A549 (cell line): ENCODE results near the gene PCK1. TPM values are rescaled to one million over a fixed set of nuclear protein-coding genes. Genes with fewer than 3 reads are reported as not detected.

Experiments
- ATAC-seq, 2 experiments: fragments of 200-7000 bp in 1 of 2; fragments of >200 bp in 1 of 2; cut with Nextera tagmentation in 1 of 2; cut with Tn5 transposase in 1 of 2; 3 replicates each; pipeline versions ENCODE4 v1.8.0 to v1.9.1; 2018 to 2020; ENCODE audit warnings: mild to moderate bottlenecking in 1 of 2, moderate library complexity in 1 of 2
- CTCF ChIA-PET: fragments of 300-600 bp; sonication (Branson Sonifier 250); formaldehyde crosslinking; extraction: SDS; loops from one replicate; lab custom pipeline; 2021; ENCODE audit warnings: antibody characterized with exemption, inconsistent platforms; lab: Yijun Ruan, JAX
- POLR2A ChIA-PET: fragments of 350-600 bp; formaldehyde crosslinking; extraction: SDS; loops from one replicate; lab custom pipeline; 2021; ENCODE audit warnings: antibody characterized with exemption, inconsistent platforms; lab: Yijun Ruan, JAX
- DNase-seq, 2 experiments: peaks; one replicate each; pipeline versions ENCODE4 v3.0.0 to v3.0.0-alpha.2; 2011 to 2016; ENCODE audit warnings: low read depth in 1 of 2, low spot score in 1 of 2
- FAIRE-seq: peaks from 2 replicates; lab custom pipeline; 2011; peaks lifted over from hg19 to GRCh38; lab: Jason Lieb, UNC
- H3K27ac ChIP-seq, 2 experiments: fragments of >200 bp; sonication (Bioruptor Twin); formaldehyde crosslinking; 3 replicates each; pipeline ENCODE4 v1.5.1; 2016 to 2017
- H3K4me1 ChIP-seq: fragments of >200 bp; sonication (Bioruptor Twin); formaldehyde crosslinking; 3 replicates; pipeline ENCODE4 v1.6.1; 2016
- H3K4me2 ChIP-seq: fragments of >200 bp; sonication (Bioruptor Twin); formaldehyde crosslinking; 3 replicates; pipeline ENCODE4 v1.6.1; 2016
- H3K4me3 ChIP-seq: fragments of >200 bp; sonication (Bioruptor Twin); formaldehyde crosslinking; 3 replicates; pipeline ENCODE4 v1.5.1; 2016
- H3K9me3 ChIP-seq: fragments of >200 bp; sonication (Bioruptor Twin); formaldehyde crosslinking; 3 replicates; pipeline ENCODE4 v1.6.1; 2016
- ATOH8 ChIP-seq: fragments of 250-450 bp; sonication (Bioruptor Pico); IDR thresholded peaks from 2 replicates; pipeline ENCODE4 v1.5.0; 2020; ENCODE audit warnings: low read depth, mild to moderate bottlenecking, moderate library complexity
- CBX2 ChIP-seq: fragments of 200-600 bp; sonication (generic); IDR thresholded peaks from 2 replicates; pipeline ENCODE4 v1.6.1; 2016; ENCODE audit warnings: low read depth, mild to moderate bottlenecking, borderline replicate concordance
- EHF ChIP-seq: fragments of 250-450 bp; sonication (Bioruptor Pico); IDR thresholded peaks from 2 replicates; pipeline ENCODE4 v1.5.0; 2020; ENCODE audit warnings: mild to moderate bottlenecking
- ELK1 ChIP-seq: fragments of 150-350 bp; IDR thresholded peaks from 2 replicates; pipeline ENCODE4 v1.6.1; 2014; ENCODE audit warnings: low read depth, mild to moderate bottlenecking, low read length
- FOSB ChIP-seq: fragments of 250-450 bp; sonication (Bioruptor Pico); IDR thresholded peaks from 2 replicates; pipeline ENCODE4 v1.5.0; 2020; ENCODE audit warnings: mild to moderate bottlenecking, moderate library complexity
- GATA3 ChIP-seq: IDR thresholded peaks from 2 replicates; pipeline ENCODE4 v1.6.1; 2012; ENCODE audit warnings: borderline replicate concordance
- HEYL ChIP-seq: fragments of 250-450 bp; sonication (Bioruptor Pico); IDR thresholded peaks from 2 replicates; pipeline ENCODE4 v1.8.0; 2021; ENCODE audit warnings: mild to moderate bottlenecking, moderate library complexity
- HOXA7 ChIP-seq: fragments of 250-450 bp; sonication (Bioruptor Pico); IDR thresholded peaks from 2 replicates; pipeline ENCODE4 v1.5.0; 2020; ENCODE audit warnings: mild to moderate bottlenecking, moderate library complexity
- HOXB5 ChIP-seq: fragments of 250-450 bp; sonication (Bioruptor Pico); IDR thresholded peaks from 2 replicates; pipeline ENCODE4 v1.5.0; 2020; ENCODE audit warnings: mild to moderate bottlenecking, moderate library complexity
- JUNB ChIP-seq: fragments of >200 bp; sonication (Bioruptor Twin); formaldehyde crosslinking; IDR thresholded peaks from 2 replicates; pipeline ENCODE4 v1.6.1; 2016
- MAFK ChIP-seq: fragments of 450-650 bp; IDR thresholded peaks from 2 replicates; pipeline ENCODE4 v1.6.1; 2014; ENCODE audit not compliant: partially characterized antibody
- MAX ChIP-seq: IDR thresholded peaks from 2 replicates; pipeline ENCODE4 v1.6.1; 2012
- MAZ ChIP-seq: fragments of 150-350 bp; IDR thresholded peaks from 2 replicates; pipeline ENCODE4 v1.6.1; 2014; ENCODE audit warnings: antibody characterized with exemption, low read depth, low read length, borderline replicate concordance
- POLR2AphosphoS2 ChIP-seq: conservative IDR thresholded peaks from 2 replicates; pipeline ENCODE4 v1.6.1; 2012; ENCODE audit warnings: low read length, improper control_type of control experiment, inconsistent platforms
- RAD21 ChIP-seq, 2 experiments: fragments of >200 bp in 1 of 2; sonication (Bioruptor Twin) in 1 of 2; formaldehyde crosslinking in 1 of 2; IDR thresholded peaks in 1 of 2; conservative IDR thresholded peaks in 1 of 2; 2 replicates in 1 of 2; 3 replicates in 1 of 2; pipeline ENCODE4 v1.6.1; 2012 to 2018; ENCODE audit warnings: inconsistent platforms in 1 of 2
- RNF2 ChIP-seq: fragments of 200-600 bp; sonication (generic); IDR thresholded peaks from 2 replicates; pipeline ENCODE4 v1.6.1; 2016; ENCODE audit warnings: low read depth, mild to moderate bottlenecking, antibody characterized with exemption, moderate library complexity, borderline replicate concordance
- WGBS: methylation state at CpG from one replicate; pipeline ENCODE4 v1.1.6; 2017; ENCODE audit errors: missing lambda C conversion rate; 5-methylcytosine and 5-hydroxymethylcytosine counted together
- polyA plus RNA-seq, 4 experiments: library from polyadenylated mRNA; depleted of rRNA in 3 of 4; stranded (reverse); fragments of >200 nt; fragmentation: RNase III in 1 of 4; extraction: RNeasy Plus Mini Kit Qiagen cat#74134 plus additional on column Dnase treatment in 1 of 4; gene quantifications; 2 replicates in 3 of 4; 3 replicates in 1 of 4; pipeline ENCODE4 v1.2.3, GENCODE V29; 2011 to 2017
- TF ChIP-seq, protein P1 (sequence below): IDR thresholded peaks from 2 replicates; pipeline ENCODE4 v1.6.1; 2012
- TF ChIP-seq, protein P2 (sequence below): fragments of >200 bp; sonication (Bioruptor Twin); formaldehyde crosslinking; IDR thresholded peaks from 3 replicates; pipeline ENCODE4 v1.6.1; 2016

PCK1 gene
- polyA plus RNA-seq, 2 of the 4 experiments (the other 2 are of a cell fraction), result 0.04 to 0.12 TPM

DNA sequence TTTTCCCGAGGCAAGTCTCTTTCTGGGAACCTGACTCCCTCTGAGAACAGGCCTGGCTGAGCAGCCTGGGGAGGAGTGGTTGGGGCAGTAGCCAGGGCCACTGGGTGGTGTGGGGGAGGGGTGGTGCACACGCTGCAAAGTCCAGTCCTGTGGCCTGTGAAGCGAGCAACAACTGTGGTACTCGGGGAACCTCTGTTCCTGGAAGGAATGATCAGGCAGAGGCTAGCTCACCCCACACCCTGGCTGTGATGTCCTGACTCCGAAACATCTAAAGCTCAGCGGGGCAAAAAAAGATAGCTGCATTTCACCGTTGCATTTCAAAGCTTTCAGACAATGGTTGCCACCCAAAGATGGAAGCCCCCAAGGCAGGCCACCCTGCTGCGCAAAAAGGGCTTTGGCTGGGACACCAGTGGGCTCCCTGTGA is 25.5 kb downstream of the PCK1 start:
- DNase-seq, result no peak
- Histone ChIP-seq H3K4me3 (no peak overlapping the region), H3K27ac (no peak overlapping the region), H3K4me1 (peaks cover 14% of the 10 kb centered on the region), H3K9me3 (peaks cover 9% of the 10 kb centered on the region), H3K4me2 (no peak overlapping the region)
- POLR2A ChIA-PET, result no interaction called here
- TF ChIP-seq EHF (CRISPR knock-in tag) (no peak), ELK1 (no peak), RNF2 (no peak), HOXB5 (CRISPR knock-in tag) (no peak), HEYL (CRISPR knock-in tag) (no peak), JUNB (no peak), CBX2 (no peak), MAZ (no peak), GATA3 (no peak), MAFK (no peak), POLR2AphosphoS2 (no peak), HOXA7 (CRISPR knock-in tag) (no peak), RAD21 (conservative IDR thresholded peaks at IDR 0.05 in 1 of 2, IDR thresholded peaks at IDR 0.05 in 1 of 2) (no peak), ATOH8 (CRISPR knock-in tag) (no peak)
- TF ChIP-seq, protein P1, sequence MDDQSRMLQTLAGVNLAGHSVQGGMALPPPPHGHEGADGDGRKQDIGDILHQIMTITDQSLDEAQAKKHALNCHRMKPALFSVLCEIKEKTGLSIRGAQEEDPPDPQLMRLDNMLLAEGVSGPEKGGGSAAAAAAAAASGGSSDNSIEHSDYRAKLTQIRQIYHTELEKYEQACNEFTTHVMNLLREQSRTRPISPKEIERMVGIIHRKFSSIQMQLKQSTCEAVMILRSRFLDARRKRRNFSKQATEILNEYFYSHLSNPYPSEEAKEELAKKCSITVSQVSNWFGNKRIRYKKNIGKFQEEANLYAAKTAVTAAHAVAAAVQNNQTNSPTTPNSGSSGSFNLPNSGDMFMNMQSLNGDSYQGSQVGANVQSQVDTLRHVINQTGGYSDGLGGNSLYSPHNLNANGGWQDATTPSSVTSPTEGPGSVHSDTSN, result no peak
- TF ChIP-seq, protein P2, sequence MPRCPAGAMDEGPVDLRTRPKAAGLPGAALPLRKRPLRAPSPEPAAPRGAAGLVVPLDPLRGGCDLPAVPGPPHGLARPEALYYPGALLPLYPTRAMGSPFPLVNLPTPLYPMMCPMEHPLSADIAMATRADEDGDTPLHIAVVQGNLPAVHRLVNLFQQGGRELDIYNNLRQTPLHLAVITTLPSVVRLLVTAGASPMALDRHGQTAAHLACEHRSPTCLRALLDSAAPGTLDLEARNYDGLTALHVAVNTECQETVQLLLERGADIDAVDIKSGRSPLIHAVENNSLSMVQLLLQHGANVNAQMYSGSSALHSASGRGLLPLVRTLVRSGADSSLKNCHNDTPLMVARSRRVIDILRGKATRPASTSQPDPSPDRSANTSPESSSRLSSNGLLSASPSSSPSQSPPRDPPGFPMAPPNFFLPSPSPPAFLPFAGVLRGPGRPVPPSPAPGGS, result no peak
- 35% methylated on average over 8 of the region's 8 CpGs for WGBS
- no peak for FAIRE-seq
- CTCF ChIA-PET, result interaction anchor here (0.7 to 11.5 kb wide), 7 partner anchors 9 to 623 kb away, joined by 3 to 117 read pairs (median 3); no protein-coding TSS in a partner anchor
- ATAC-seq, result no peak

DNA sequence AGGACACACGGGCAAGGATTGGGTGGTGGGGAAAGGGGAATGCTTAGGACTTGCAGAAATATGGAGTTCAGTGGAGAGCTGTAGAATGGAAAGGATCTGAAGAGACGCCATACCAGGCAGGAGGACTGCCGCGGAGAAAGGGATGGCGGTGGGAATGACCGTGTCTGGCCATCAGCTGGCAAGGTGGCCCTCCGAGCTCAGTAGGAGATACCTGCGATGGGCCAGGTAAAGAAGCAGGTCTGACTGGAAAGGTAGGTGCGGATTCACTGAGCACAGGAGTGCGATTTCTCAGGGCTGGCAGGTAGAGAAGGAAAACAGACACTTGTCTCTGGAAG is 26.0 kb downstream of the PCK1 start:
- ChIA-PET CTCF (interaction anchor here (1.2 to 11.5 kb wide), 7 partner anchors 9 to 623 kb away, joined by 3 to 117 read pairs (median 4); no protein-coding TSS in a partner anchor), POLR2A (no interaction called here)
- ATAC-seq, result no peak
- H3K9me3 ChIP-seq, result peaks cover 9% of the 10 kb centered on the region
- WGBS, result 72% methylated on average over 10 of the region's 10 CpGs
- no peak for TF ChIP-seq HOXB5 (CRISPR knock-in tag)
- TF ChIP-seq MAX, result no peak
- no peak for TF ChIP-seq FOSB (CRISPR knock-in tag)
- no peak overlapping the region for H3K4me2 ChIP-seq
- H3K4me3 ChIP-seq, result no peak overlapping the region
- no peak for DNase-seq
- no peak overlapping the region for H3K27ac ChIP-seq
- FAIRE-seq, result no peak
- peaks cover 14% of the 10 kb centered on the region for H3K4me1 ChIP-seq
